Effector memory CD8-positive, alpha-beta T cell (primary cell): ENCODE data around the gene THSD4.

Experiments
- ATAC-seq: fragments of 150-1000 bp; cut with Tn5 transposase; replicated peaks from 2 replicates; pipeline ENCODE4 v1.10.0; 2021; ENCODE audit warnings: mild to moderate bottlenecking, moderate library complexity
- DNase-seq, 3 experiments: peaks; one replicate each; pipeline ENCODE4 v3.0.0; 2021
- H3K27ac Mint-ChIP-seq, 2 donors: one replicate each; pipeline ENCODE4 v1.8.0; 2022; ENCODE audit warnings: mild to moderate bottlenecking in 2 of 2, mixed read lengths in 2 of 2, moderate library complexity in 2 of 2
- H3K27me3 Mint-ChIP-seq, 2 donors: one replicate each; pipeline ENCODE4 v1.8.0; 2022; ENCODE audit warnings: mixed read lengths in 2 of 2
- H3K36me3 Mint-ChIP-seq: one replicate; pipeline ENCODE4 v1.8.0; 2022; ENCODE audit warnings: mild to moderate bottlenecking, moderate library complexity, mixed read lengths; ENCODE audit not compliant: insufficient read depth
- H3K4me1 Mint-ChIP-seq, 2 donors: one replicate each; pipeline ENCODE4 v1.8.0; 2022; ENCODE audit warnings: low read depth in 2 of 2, mixed read lengths in 2 of 2
- H3K4me3 Mint-ChIP-seq, 2 donors: one replicate each; pipeline ENCODE4 v1.8.0; 2022; ENCODE audit warnings: mild to moderate bottlenecking in 2 of 2, mixed read lengths in 2 of 2, moderate library complexity in 2 of 2
- H3K9me3 Mint-ChIP-seq, 2 donors: one replicate each; pipeline ENCODE4 v1.8.0; 2022; ENCODE audit warnings: mixed read lengths in 2 of 2

The THSD4 gene

GRCh38 chr15:71136159-71136783 is 21.0 kb downstream of the THSD4 start:
- no peak overlapping the region for H3K4me3 Mint-ChIP-seq
- DNase-seq, result no peak
- H3K4me1 Mint-ChIP-seq, result no peaks in the 10 kb centered on the region
- ATAC-seq, result no peak
- peaks cover 17 to 71% of the 10 kb centered on the region in 2 donors for H3K27me3 Mint-ChIP-seq
- H3K9me3 Mint-ChIP-seq, result peaks cover 0 to 3% of the 10 kb centered on the region in 2 donors
- no peak overlapping the region for H3K27ac Mint-ChIP-seq
- H3K36me3 Mint-ChIP-seq, result no peaks in the 10 kb centered on the region

GRCh38 chr15:71136793-71137518 is 21.7 kb downstream of the THSD4 start:
- Mint-ChIP-seq H3K4me1 (no peaks in the 10 kb centered on the region), H3K36me3 (no peaks in the 10 kb centered on the region), H3K27ac (no peak overlapping the region), H3K9me3 (peaks cover 0 to 3% of the 10 kb centered on the region in 2 donors), H3K4me3 (no peak overlapping the region), H3K27me3 (peaks cover 23 to 71% of the 10 kb centered on the region in 2 donors)
- ATAC-seq (no peak), DNase-seq (no peak)

- DNase-seq, result no peak
- Mint-ChIP-seq H3K4me1 (no peaks in the 10 kb centered on the region), H3K27me3 (peaks cover 16 to 59% of the 10 kb centered on the region in 2 donors), H3K4me3 (no peak overlapping the region), H3K36me3 (no peaks in the 10 kb centered on the region), H3K9me3 (peaks cover 0 to 3% of the 10 kb centered on the region in 2 donors), H3K27ac (no peak overlapping the region)
- no peak for ATAC-seq
Observed at GRCh38 chr15:71138473-71138872, 23.2 kb downstream of the THSD4 start.

GRCh38 chr15:71139241-71139640 is 24.0 kb downstream of the THSD4 start:
- DNase-seq (no peak), ATAC-seq (no peak)
- Mint-ChIP-seq H3K36me3 (no peaks in the 10 kb centered on the region), H3K27ac (no peak overlapping the region), H3K4me3 (no peak overlapping the region), H3K27me3 (peaks cover 16 to 59% of the 10 kb centered on the region in 2 donors), H3K9me3 (peaks cover 0 to 3% of the 10 kb centered on the region in 2 donors), H3K4me1 (no peaks in the 10 kb centered on the region)

- Mint-ChIP-seq H3K4me3 (no peak overlapping the region), H3K27me3 (peaks cover 20 to 60% of the 10 kb centered on the region in 2 donors), H3K4me1 (no peaks in the 10 kb centered on the region), H3K9me3 (peaks cover 0 to 3% of the 10 kb centered on the region in 2 donors), H3K27ac (no peak overlapping the region), H3K36me3 (no peaks in the 10 kb centered on the region)
- DNase-seq (no peak), ATAC-seq (no peak)
Observed at GRCh38 chr15:71141572-71141971, 26.3 kb downstream of the THSD4 start.

- Mint-ChIP-seq H3K4me3 (no peak overlapping the region), H3K9me3 (peaks cover 0 to 3% of the 10 kb centered on the region in 2 donors), H3K4me1 (no peaks in the 10 kb centered on the region), H3K27ac (no peak overlapping the region), H3K36me3 (no peaks in the 10 kb centered on the region), H3K27me3 (peaks cover 20 to 51% of the 10 kb centered on the region in 2 donors)
- DNase-seq (no peak), ATAC-seq (no peak)
Observed at GRCh38 chr15:71142780-71143179, 27.5 kb downstream of the THSD4 start.

GRCh38 chr15:71143373-71144310 is 28.4 kb downstream of the THSD4 start:
- no peak for ATAC-seq
- Mint-ChIP-seq H3K4me1 (no peaks in the 10 kb centered on the region), H3K27ac (no peak overlapping the region), H3K27me3 (peaks cover 20 to 42% of the 10 kb centered on the region in 2 donors), H3K9me3 (no peaks in the 10 kb centered on the region), H3K4me3 (no peak overlapping the region), H3K36me3 (no peaks in the 10 kb centered on the region)
- DNase-seq, result no peak

- Mint-ChIP-seq H3K4me1 (no peaks in the 10 kb centered on the region), H3K9me3 (no peaks in the 10 kb centered on the region), H3K4me3 (no peak overlapping the region), H3K36me3 (no peaks in the 10 kb centered on the region), H3K27me3 (peaks cover 20 to 40% of the 10 kb centered on the region in 2 donors), H3K27ac (no peak overlapping the region)
- ATAC-seq, result no peak
- DNase-seq, result no peak
Observed at GRCh38 chr15:71145648-71146047, 30.4 kb downstream of the THSD4 start.

- ATAC-seq, result no peak
- H3K9me3 Mint-ChIP-seq, result no peaks in the 10 kb centered on the region
- no peak for DNase-seq
- H3K36me3 Mint-ChIP-seq, result no peaks in the 10 kb centered on the region
- no peak overlapping the region for H3K4me3 Mint-ChIP-seq
- H3K4me1 Mint-ChIP-seq, result no peaks in the 10 kb centered on the region
- H3K27ac Mint-ChIP-seq, result no peak overlapping the region
- H3K27me3 Mint-ChIP-seq, result peaks cover 18 to 34% of the 10 kb centered on the region in 2 donors
Observed at GRCh38 chr15:71146580-71146982, 31.3 kb downstream of the THSD4 start.

- Mint-ChIP-seq H3K27me3 (peaks cover 10 to 34% of the 10 kb centered on the region in 2 donors), H3K9me3 (no peaks in the 10 kb centered on the region), H3K36me3 (no peaks in the 10 kb centered on the region), H3K4me1 (no peaks in the 10 kb centered on the region), H3K27ac (no peak overlapping the region), H3K4me3 (no peak overlapping the region)
- no peak for DNase-seq
- ATAC-seq, result no peak
Observed at GRCh38 chr15:71148048-71148447, 32.8 kb downstream of the THSD4 start.

GRCh38 chr15:71149646-71150557 is 34.6 kb downstream of the THSD4 start:
- no peaks in the 10 kb centered on the region for H3K9me3 Mint-ChIP-seq
- H3K4me3 Mint-ChIP-seq, result no peak overlapping the region
- H3K27ac Mint-ChIP-seq, result no peak overlapping the region
- peaks cover 15 to 33% of the 10 kb centered on the region in 2 donors for H3K27me3 Mint-ChIP-seq
- ATAC-seq, result no peak
- DNase-seq, result no peak
- H3K36me3 Mint-ChIP-seq, result no peaks in the 10 kb centered on the region
- no peaks in the 10 kb centered on the region for H3K4me1 Mint-ChIP-seq

- no peaks in the 10 kb centered on the region for H3K9me3 Mint-ChIP-seq
- ATAC-seq, result no peak
- peaks cover 15 to 23% of the 10 kb centered on the region in 2 donors for H3K27me3 Mint-ChIP-seq
- DNase-seq, result no peak
- no peak overlapping the region for H3K4me3 Mint-ChIP-seq
- H3K36me3 Mint-ChIP-seq, result no peaks in the 10 kb centered on the region
- no peak overlapping the region for H3K27ac Mint-ChIP-seq
- no peaks in the 10 kb centered on the region for H3K4me1 Mint-ChIP-seq
Observed at GRCh38 chr15:71151081-71151480, 35.8 kb downstream of the THSD4 start.

- Mint-ChIP-seq H3K4me1 (no peaks in the 10 kb centered on the region), H3K9me3 (no peaks in the 10 kb centered on the region), H3K27me3 (peaks cover 15 to 23% of the 10 kb centered on the region in 2 donors), H3K27ac (no peak overlapping the region), H3K4me3 (no peak overlapping the region), H3K36me3 (no peaks in the 10 kb centered on the region)
- ATAC-seq (no peak), DNase-seq (no peak)
Observed at GRCh38 chr15:71152542-71152941, 37.3 kb downstream of the THSD4 start.
